Measurements from ENCODE around the gene HPDL.

Gene HPDL

DNA sequence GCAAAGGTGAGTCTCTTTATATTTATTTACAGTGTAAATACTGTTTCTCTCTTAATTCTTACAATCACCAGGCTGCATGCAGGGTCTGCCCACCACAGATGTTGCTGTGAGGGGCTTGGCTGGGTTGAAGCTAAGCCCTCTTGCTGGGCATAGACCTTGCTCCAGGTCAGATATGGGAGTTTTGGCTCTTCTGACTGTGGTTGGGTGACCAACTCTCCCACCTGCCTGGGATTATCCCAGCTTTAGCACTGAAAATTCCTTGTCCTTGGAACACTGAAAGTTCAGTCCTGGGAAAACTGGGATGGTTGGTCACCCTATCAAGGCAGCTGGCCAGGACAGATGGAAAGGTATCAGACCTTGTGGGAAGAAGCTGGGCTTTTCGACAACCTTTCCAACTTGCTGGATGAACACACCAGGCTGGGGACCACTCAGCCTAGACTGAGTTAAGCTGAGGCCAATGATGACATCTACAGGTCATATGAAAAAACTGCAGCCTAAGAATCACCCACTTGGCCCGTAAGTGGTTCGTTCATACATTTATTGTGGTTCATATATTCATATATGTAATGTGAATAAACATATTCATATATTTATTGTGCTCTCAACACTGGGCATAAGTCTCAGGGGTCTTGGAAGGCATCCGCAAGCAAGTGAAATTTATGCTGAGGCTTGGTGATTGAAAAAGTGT, 26.6 kb upstream of the HPDL start:
- TF ChIP-seq RARB (CRISPR knock-in tag; IDR thresholded peaks at IDR 0.05) = no peak
- TF ChIP-seq SNAI2 (CRISPR knock-in tag; IDR thresholded peaks at IDR 0.05) = no peak
- no peak for TF ChIP-seq ZFP3 (CRISPR knock-in tag; IDR thresholded peaks at IDR 0.05)
- TF ChIP-seq ESRRG (CRISPR knock-in tag; IDR thresholded peaks at IDR 0.05) = no peak
- TF ChIP-seq ZC3H10 (CRISPR knock-in tag; IDR thresholded peaks at IDR 0.05) = no peak
- TF ChIP-seq ISL1 (CRISPR knock-in tag; IDR thresholded peaks at IDR 0.05) = no peak
- no peak for TF ChIP-seq ZNF8 (CRISPR knock-in tag; IDR thresholded peaks at IDR 0.05)
- peak; percentile 50 for ATAC-seq

DNA sequence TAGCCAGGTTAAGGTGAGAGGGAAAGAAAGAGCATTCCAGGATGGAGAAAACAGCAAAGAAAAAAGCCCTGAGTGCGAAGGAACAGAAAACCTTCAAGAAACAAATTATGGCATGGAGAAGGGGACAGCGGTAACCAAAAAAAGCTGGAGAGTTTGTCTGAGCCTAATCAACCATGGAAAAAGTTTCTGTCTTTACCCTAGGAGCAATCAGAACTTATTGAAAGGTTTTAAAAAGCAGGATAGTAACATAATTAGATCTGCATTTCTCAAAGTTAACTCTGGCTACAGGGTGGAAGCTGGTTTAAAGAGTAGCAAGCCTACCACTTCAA, 26.1 kb upstream of the HPDL start:
- no peak for TF ChIP-seq TCF4 (CRISPR knock-in tag; IDR thresholded peaks at IDR 0.05; ENCODE audit: borderline replicate concordance)
- TF ChIP-seq, protein P1, sequence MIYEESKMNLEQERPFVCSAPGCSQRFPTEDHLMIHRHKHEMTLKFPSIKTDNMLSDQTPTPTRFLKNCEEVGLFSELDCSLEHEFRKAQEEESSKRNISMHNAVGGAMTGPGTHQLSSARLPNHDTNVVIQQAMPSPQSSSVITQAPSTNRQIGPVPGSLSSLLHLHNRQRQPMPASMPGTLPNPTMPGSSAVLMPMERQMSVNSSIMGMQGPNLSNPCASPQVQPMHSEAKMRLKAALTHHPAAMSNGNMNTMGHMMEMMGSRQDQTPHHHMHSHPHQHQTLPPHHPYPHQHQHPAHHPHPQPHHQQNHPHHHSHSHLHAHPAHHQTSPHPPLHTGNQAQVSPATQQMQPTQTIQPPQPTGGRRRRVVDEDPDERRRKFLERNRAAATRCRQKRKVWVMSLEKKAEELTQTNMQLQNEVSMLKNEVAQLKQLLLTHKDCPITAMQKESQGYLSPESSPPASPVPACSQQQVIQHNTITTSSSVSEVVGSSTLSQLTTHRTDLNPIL (CRISPR knock-in tag; IDR thresholded peaks at IDR 0.05; ENCODE audit: low read depth) = no peak
- TF ChIP-seq, protein P2, sequence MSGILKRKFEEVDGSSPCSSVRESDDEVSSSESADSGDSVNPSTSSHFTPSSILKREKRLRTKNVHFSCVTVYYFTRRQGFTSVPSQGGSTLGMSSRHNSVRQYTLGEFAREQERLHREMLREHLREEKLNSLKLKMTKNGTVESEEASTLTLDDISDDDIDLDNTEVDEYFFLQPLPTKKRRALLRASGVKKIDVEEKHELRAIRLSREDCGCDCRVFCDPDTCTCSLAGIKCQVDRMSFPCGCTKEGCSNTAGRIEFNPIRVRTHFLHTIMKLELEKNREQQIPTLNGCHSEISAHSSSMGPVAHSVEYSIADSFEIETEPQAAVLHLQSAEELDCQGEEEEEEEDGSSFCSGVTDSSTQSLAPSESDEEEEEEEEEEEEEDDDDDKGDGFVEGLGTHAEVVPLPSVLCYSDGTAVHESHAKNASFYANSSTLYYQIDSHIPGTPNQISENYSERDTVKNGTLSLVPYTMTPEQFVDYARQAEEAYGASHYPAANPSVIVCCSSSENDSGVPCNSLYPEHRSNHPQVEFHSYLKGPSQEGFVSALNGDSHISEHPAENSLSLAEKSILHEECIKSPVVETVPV (CRISPR knock-in tag; IDR thresholded peaks at IDR 0.05) = no peak
- no peak for TF ChIP-seq ARNTL (CRISPR knock-in tag; IDR thresholded peaks at IDR 0.05; ENCODE audit: borderline replicate concordance, low read depth)
- TF ChIP-seq TOX (CRISPR knock-in tag; IDR thresholded peaks at IDR 0.05; ENCODE audit: borderline replicate concordance) = no peak
- no peak for TF ChIP-seq PPARA (CRISPR knock-in tag; IDR thresholded peaks at IDR 0.05; ENCODE audit: borderline replicate concordance)
- TF ChIP-seq ZC3H10 (CRISPR knock-in tag; IDR thresholded peaks at IDR 0.05) = no peak
- no peak for TF ChIP-seq GLIS3 (CRISPR knock-in tag; IDR thresholded peaks at IDR 0.05)
- ATAC-seq = no peak

DNA sequence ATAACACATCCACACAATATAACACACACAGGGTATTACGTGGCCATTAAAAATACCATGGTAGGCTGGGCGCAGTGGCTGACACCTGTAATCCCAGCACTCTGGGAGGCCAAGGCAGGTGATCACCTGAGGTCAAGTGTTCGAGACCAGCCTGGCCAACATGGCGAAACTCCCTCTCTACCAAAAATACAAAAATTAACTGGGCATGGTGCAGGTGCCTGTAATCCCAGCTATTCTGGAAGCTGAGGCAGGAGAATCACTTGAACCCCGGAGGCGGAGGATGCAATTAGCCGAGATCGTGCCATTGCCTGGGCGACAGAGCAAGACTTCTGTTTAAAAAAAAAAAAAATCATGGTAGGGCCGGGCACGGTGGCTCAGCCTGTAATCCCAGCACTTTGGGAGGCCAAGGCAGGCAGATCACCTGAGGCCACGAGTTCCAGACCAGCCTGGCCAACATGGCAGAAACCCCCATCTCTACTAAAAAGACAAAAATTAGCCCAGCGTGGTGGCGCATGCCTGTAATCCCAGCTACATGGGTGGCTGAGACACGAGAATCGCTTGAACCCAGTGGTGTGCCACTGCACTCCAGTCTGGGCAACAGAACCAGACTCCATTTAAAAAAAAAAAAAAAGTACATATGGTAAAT, 24.1 kb upstream of the HPDL start:
- TF ChIP-seq ZC3H10 (CRISPR knock-in tag; IDR thresholded peaks at IDR 0.05) (no peak), SNAI2 (CRISPR knock-in tag; IDR thresholded peaks at IDR 0.05) (no peak), PPARA (CRISPR knock-in tag; IDR thresholded peaks at IDR 0.05; ENCODE audit: borderline replicate concordance) (no peak), ZNF565 (CRISPR knock-in tag; conservative IDR thresholded peaks at IDR 0.05; ENCODE audit: low read depth) (no peak), ZFP3 (CRISPR knock-in tag; IDR thresholded peaks at IDR 0.05) (no peak), RARB (CRISPR knock-in tag; IDR thresholded peaks at IDR 0.05) (no peak)
- TF ChIP-seq, protein P3, sequence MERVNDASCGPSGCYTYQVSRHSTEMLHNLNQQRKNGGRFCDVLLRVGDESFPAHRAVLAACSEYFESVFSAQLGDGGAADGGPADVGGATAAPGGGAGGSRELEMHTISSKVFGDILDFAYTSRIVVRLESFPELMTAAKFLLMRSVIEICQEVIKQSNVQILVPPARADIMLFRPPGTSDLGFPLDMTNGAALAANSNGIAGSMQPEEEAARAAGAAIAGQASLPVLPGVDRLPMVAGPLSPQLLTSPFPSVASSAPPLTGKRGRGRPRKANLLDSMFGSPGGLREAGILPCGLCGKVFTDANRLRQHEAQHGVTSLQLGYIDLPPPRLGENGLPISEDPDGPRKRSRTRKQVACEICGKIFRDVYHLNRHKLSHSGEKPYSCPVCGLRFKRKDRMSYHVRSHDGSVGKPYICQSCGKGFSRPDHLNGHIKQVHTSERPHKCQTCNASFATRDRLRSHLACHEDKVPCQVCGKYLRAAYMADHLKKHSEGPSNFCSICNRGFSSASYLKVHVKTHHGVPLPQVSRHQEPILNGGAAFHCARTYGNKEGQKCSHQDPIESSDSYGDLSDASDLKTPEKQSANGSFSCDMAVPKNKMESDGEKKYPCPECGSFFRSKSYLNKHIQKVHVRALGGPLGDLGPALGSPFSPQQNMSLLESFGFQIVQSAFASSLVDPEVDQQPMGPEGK (CRISPR knock-in tag; IDR thresholded peaks at IDR 0.05; ENCODE audit: borderline replicate concordance) = no peak
- TF ChIP-seq, protein P2 (CRISPR knock-in tag; IDR thresholded peaks at IDR 0.05) = no peak
- ATAC-seq = no peak

DNA sequence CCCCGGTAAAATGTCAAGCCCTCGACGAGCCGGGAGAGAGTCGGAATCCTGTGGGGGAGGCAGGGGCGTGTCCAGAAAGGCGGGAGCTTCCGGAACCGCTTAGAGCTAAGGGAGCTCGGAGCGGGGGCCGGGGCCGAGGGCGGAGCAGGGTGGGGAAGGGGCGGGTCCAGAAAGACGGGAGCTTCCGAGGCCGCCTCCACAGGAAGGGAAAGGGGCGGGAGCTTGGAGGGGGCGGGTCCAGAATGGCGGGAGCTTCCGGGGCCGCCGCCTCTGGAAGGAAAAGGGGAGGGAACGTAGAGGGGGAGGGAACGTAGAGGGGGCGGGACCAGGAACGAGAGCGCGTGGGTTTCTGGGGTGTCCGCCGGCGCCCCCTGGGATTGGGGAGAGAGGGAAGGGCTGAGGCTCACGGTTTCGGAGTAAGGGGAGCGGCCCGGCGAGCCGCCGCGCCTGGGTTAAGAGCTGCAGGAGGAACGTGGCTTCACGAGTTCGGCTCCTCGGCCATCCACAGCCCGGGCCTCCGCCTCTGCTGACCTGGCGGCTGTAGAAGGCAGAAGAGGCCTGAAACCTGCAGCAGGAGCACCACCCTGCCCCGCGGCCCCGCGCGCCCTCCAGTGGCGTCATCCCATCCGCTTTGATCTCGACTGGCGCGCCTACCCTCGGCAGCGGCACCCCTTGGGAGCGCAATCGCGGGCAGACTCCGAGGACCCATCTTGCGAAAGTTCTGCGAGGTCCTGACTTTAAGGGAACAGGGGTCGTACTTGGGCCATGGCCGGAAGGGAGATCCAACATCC, 23.0 kb upstream of the HPDL start:
- TF ChIP-seq TCF4 (CRISPR knock-in tag; IDR thresholded peaks at IDR 0.05; ENCODE audit: borderline replicate concordance) (no peak), ZFP3 (CRISPR knock-in tag; IDR thresholded peaks at IDR 0.05) (0 out of 2 replicates have a peak, but pooled peaks have one; percentile 16)
- TF ChIP-seq, protein P3 (CRISPR knock-in tag; IDR thresholded peaks at IDR 0.05; ENCODE audit: borderline replicate concordance) = peak; percentile 55; the same call in 1 of the 2 replicates
- TF ChIP-seq, protein P2 (CRISPR knock-in tag; IDR thresholded peaks at IDR 0.05) = peak; percentile 65; the same call in 1 of the 2 replicates
- TF ChIP-seq, protein P4, sequence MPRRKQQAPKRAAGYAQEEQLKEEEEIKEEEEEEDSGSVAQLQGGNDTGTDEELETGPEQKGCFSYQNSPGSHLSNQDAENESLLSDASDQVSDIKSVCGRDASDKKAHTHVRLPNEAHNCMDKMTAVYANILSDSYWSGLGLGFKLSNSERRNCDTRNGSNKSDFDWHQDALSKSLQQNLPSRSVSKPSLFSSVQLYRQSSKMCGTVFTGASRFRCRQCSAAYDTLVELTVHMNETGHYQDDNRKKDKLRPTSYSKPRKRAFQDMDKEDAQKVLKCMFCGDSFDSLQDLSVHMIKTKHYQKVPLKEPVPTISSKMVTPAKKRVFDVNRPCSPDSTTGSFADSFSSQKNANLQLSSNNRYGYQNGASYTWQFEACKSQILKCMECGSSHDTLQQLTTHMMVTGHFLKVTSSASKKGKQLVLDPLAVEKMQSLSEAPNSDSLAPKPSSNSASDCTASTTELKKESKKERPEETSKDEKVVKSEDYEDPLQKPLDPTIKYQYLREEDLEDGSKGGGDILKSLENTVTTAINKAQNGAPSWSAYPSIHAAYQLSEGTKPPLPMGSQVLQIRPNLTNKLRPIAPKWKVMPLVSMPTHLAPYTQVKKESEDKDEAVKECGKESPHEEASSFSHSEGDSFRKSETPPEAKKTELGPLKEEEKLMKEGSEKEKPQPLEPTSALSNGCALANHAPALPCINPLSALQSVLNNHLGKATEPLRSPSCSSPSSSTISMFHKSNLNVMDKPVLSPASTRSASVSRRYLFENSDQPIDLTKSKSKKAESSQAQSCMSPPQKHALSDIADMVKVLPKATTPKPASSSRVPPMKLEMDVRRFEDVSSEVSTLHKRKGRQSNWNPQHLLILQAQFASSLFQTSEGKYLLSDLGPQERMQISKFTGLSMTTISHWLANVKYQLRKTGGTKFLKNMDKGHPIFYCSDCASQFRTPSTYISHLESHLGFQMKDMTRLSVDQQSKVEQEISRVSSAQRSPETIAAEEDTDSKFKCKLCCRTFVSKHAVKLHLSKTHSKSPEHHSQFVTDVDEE (CRISPR knock-in tag; IDR thresholded peaks at IDR 0.05) = no peak
- ATAC-seq = peak; percentile 94

Measured in SK-N-SH treated with all-trans-retinoic acid at 6 μM for 48 hours (cell line).